Stimulated activated CD4-positive, alpha-beta T cell treated with anti-CD3 and anti-CD28 coated beads, Interleukin-1b, Interleukin-23, amount 100 ng/mL, for 4 hours (primary cell): ENCODE measurements around the gene BGN.

Source experiments
- DNase-seq, 2 donors: peaks; one replicate each; pipeline ENCODE4 v3.0.0-alpha.2; 2020; ENCODE audit warnings: low read depth in 2 of 2

BGN gene

GRCh38 chrX:153460826-153461225 lies 34.0 kb upstream of the BGN start:
- DNase-seq = peak; percentile 34 to 42

DNA sequence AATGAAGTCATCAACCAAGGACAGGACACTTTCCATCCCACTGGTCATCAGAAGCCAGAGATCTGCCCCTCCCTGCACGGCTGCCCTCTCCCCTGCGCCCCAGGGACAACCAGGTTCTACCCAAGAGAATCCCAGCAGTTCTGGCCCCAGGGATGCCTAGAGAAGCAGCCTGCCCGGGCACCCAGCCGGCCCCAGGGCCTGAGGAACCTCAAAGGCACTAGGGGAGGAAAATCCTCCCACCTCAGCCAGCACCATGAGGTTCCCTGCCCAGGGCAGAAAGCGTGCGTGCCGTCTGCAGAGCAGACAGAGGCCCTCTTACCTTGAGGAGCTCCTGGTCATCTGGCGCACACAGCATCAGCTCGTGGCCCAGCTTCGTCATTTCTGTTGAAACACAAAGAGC lies 32.5 kb upstream of the BGN start:
- no peak for DNase-seq

- no peak for DNase-seq
Observed at GRCh38 chrX:153463031-153463430, 31.7 kb upstream of the BGN start.

- no peak for DNase-seq
Observed at GRCh38 chrX:153463556-153463955, 31.2 kb upstream of the BGN start.

DNA sequence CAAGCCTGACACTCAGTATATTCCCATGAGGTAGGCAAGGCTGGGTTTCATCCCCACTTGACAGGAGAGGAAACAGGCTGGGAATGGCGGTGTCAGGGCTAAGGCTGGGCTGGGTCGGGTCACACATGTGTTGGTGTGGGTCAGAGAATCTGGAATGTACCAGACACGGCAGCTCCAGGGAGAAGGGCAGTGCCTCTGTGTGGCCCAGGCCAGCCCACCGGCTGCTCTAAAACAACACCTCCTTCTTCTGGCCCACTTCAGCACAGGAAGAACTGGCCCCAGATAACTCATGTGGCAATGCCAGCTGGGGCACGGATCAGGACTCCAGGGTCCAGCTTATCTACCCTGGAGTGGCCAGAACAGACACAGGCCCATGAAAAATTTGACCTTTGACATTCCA lies 30.7 kb upstream of the BGN start:
- DNase-seq = no peak

DNA sequence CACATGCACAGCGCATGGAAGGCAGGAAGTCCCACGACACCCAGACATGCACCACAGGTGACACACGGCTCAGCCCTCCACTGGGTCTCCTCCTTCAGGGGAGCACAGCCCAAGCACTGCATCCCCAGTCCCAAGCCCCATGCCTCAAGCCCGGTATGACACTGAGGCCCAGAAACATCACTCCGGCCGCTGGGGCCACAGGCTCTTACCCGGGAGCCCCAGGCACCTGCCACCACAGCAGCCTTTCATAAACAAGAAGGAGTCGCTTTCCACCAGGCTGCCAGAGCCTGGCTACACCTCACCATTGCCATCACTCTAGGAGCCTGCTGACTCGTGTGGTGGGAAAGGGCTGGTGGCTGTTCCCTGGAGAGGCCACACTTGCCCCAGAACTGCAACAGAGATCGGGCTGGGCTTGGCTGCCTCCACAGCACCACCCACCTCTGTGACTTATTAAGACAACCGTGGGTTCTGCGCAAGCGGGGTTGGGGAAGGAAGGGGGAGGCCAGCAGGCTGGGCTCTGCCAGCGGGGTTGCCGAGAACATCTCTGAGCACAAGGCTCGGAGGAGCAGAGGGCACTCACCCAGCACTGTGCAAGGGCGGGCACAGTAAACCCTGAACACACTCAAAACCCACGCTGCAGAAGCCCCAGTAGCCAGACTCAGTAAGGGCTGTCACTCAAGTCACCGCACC lies 28.9 kb upstream of the BGN start:
- DNase-seq = no peak

DNA sequence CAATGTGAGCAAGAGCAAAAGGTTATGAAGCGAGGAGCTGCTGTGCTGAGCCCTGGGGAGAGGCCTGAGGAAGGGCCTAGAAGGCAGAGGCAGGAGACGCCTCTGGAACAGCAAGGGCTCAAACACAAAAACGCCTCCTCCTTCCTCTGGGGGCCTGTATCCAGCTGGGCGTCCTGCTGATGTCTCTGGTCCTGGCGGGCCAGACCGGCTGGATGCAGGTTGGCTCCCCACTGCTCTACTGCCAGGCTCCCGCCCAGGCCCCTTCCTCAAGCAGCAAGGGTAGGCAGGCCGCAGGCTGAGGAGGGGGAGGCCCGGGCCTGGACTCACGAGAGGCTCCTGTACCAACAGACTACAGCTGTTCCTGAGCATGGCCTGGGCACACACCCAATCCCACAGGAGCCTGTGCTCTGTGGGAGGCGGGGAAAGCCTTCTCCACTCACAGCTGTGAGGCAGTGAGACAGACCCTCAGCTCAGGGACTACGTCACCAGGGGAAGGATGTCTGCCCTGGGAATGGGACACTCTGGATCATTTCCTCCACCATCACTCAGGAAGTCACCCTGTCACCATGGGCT lies 26.7 kb upstream of the BGN start:
- no peak for DNase-seq

GRCh38 chrX:153469811-153470410 lies 24.9 kb upstream of the BGN start:
- DNase-seq = peak in 1 of 2 donors; percentile 19

- peak; percentile 83 to 86 for DNase-seq
Observed at GRCh38 chrX:153470411-153471363, 24.1 kb upstream of the BGN start, which contains the start of gene HAUS7. Gene HAUS7 (minus strand): TSS chrX:153470576. CDS start chrX:153470557, 19 bp downstream.

DNA sequence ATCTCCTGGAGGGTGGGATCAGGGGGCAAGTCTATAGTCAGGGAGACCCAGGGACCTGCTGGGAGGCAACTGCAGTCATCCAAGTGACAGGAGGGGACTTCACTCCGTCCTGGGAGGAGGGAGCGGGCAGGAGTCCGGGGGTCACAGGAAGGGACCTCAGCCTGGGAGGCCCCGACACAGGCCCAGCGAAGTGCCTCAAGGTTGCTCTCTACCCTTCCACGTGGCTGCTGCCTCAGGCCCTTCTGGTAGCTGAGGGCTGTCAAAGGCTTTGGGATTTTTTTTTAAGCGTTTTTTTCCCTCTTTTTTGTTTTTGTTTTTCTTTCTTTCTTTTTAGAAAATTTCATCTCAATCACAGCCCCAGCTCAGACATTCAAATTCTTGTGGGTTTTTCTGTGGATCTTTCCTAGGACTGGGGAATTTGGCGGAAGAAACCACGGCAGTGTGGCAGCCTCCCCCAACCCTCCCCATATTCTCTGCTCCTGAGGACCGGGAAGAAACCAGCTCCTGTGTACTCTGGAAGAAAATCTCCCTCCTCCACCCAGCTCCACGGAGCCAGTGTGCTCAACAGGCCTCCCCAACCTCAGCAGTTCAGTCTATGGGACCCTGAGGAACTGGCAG lies 23.0 kb upstream of the BGN start:
- DNase-seq = no peak

DNA sequence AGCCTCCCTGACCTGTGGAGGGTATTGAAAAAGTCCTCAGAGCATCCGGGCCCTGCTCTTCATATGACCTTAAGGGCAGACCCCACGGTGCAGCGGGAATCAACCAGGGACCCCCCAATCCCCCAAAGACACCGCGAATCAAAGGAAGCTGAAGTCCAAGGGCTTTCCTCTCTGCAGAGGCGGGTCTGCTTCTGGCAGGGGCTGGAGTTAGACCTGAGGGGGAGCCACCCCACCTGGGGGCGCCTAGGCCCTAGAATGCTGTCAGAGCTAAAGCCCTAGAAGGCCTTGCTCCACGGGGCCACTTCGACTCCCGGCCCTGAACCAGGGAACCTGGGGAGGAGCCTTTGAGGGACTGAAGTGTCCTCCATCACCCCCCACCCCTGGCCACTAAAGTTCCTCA lies 21.7 kb upstream of the BGN start:
- DNase-seq = no peak

DNA sequence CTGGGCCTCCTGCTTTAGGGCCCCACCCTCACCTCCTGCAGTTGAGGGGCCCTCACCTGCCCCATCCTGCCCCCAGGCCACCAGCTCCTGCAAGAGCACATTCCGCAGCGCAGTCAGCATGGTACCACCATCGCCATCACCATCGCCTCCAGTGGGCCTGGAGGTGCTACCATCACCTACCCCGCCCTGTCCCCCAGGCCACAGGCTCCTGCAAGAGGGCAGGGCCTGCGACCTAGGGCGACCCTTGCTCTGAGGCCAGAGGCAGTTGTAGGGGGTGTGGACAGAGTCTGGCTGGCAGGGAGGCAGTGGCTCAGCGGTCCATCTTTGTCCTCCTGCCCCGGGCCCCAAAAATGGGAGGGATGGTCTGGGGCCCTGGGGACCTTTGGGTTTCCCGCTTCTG lies 20.5 kb upstream of the BGN start:
- DNase-seq = peak in 1 of 2 donors; percentile 3

DNA sequence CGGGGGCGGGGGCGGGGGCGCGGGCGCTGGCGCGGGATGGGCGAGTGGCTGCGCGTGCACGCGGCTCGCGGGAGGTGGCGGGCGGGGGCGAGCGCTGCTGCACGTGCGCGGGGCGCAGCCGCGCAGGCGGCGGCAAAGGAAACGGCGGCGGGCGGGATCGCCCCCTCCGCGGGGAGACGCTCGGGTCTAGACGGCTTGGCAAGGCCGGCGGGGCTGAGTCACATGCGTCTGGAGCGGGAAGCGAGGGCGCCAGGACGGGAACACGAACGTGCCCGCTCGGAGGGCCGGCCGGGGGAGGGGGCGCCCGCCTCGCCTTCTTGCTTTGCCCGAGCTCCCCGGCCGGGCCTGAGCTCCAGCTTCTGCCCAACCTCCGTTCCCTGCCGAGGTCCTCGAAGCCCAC lies 20.1 kb upstream of the BGN start:
- peak; percentile 37 to 42 for DNase-seq

GRCh38 chrX:153475271-153475670 lies 19.5 kb upstream of the BGN start:
- DNase-seq = no peak

DNA sequence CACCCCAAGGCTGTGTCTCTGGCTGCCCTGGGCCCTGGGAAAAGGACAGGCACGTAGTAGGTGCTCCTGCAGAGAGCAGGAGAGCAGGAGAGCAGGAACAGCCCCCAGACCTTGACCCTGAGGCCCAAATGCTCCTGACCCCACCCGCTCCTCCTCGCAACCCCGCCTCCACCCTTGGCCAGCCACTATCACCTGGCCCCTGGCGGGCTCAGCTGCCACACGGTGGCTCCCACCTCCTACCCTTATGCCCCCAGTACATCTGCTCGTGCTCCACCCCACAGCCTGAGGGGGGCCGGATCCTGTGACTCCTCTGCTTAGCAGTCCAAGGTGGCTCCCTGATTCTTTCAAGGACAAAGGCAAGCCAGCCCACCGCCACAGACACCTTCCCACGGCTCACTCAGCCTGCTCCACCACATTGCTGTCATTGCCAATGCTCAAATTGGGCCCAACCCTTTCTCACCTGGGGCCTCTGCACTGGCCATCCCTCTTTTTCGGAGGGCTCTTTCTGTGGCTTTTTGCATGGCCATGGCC lies 19.0 kb upstream of the BGN start:
- no peak for DNase-seq

DNA sequence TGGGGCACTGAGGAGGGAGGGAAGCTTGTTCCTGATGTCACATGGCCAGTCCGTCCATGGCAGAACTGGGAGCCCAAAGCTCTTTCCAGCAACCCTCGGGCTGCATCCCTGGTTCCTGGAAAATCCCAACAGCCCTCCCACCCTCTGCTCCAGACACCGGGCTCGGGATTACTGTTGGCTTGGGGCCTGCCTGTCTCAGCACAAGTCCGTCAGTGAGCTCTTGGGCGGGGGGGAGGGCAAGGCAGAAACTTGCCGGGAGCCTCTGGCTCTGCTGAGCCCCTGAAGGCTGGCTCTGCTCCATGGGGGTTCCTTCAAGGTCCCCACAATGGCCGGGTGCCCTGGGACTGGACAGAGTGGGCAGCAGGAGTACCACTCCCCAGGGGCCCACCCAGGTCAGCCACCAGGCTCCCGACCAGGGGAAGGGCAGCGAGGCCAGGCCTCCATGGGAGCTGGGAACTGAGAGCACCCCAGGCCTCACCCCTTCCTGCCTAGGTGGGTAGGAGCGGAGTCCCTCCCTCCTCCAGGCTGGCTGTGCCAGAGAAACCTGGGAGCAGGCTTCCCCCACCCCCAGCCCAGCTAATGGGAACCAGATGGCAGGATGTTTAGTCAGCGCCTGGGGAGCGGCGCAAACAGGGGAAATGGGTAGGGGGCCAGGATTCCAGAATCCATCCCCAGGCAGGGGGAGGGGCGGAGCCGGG lies 18.0 kb upstream of the BGN start:
- no peak for DNase-seq

- no peak for DNase-seq
Observed at GRCh38 chrX:153477364-153477857, 17.4 kb upstream of the BGN start.

- no peak for DNase-seq
Observed at GRCh38 chrX:153477901-153478300, 16.9 kb upstream of the BGN start.

DNA sequence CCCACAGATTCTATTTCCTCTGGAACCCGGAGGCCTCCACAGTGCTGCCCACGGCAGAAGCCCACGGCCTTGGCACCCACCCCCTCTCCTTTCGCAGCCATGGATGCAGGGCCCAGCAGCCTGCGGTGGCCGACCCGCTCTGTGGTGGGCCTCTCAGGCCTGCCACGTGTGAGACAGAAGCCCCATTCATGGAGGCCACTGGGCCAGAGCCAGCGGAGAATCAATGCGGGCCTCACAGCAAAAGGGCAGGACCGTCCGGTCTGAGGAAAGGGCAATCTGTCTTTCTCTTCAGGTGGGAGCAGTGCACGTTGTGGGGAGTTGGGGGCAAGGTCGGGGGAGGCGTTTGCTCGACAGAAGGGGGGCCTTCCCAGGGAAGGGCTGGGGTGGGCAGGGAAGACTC lies 16.0 kb upstream of the BGN start:
- no peak for DNase-seq

- DNase-seq = no peak
Observed at GRCh38 chrX:153481043-153481442, 13.7 kb upstream of the BGN start.
